Activated naive CD4-positive, alpha-beta T cell treated with anti-CD3 and anti-CD28 coated beads, Interleukin-2, amount 10 ng/mL, durations not matched to agents 7 days and 5 days (primary cell): Measurements from ENCODE around the gene MT1HL1.
"Not testable (repeated sequence)": the region's sequence is repeated elsewhere in the genome, so short reads cannot be mapped to it uniquely, and the experiment has no call there.

Experiments
- CTCF ChIA-PET: fragments of 350-600 bp; sonication (Branson Sonifier 250); formaldehyde crosslinking; loops from one replicate; lab custom pipeline; 2021; ENCODE audit warnings: antibody characterized with exemption; lab: Charles Lee
- DNase-seq: peaks from one replicate; pipeline ENCODE4 v3.0.0-alpha.2; 2020
- H3K27ac Mint-ChIP-seq: one replicate; pipeline ENCODE4 v1.8.0; 2021; ENCODE audit warnings: mild to moderate bottlenecking, moderate library complexity, mixed read lengths
- H3K27me3 Mint-ChIP-seq: one replicate; pipeline ENCODE4 v1.8.0; 2021; ENCODE audit warnings: mild to moderate bottlenecking, mixed read lengths
- H3K36me3 Mint-ChIP-seq: one replicate; pipeline ENCODE4 v1.8.0; 2021; ENCODE audit warnings: mixed read lengths
- H3K4me1 Mint-ChIP-seq: one replicate; pipeline ENCODE4 v1.8.0; 2021; ENCODE audit warnings: mixed read lengths
- H3K4me3 Mint-ChIP-seq: one replicate; pipeline ENCODE4 v1.8.0; 2021; ENCODE audit warnings: mild to moderate bottlenecking, moderate library complexity, mixed read lengths
- H3K9me3 Mint-ChIP-seq: one replicate; pipeline ENCODE4 v1.8.0; 2021; ENCODE audit warnings: mixed read lengths

Gene MT1HL1

DNA sequence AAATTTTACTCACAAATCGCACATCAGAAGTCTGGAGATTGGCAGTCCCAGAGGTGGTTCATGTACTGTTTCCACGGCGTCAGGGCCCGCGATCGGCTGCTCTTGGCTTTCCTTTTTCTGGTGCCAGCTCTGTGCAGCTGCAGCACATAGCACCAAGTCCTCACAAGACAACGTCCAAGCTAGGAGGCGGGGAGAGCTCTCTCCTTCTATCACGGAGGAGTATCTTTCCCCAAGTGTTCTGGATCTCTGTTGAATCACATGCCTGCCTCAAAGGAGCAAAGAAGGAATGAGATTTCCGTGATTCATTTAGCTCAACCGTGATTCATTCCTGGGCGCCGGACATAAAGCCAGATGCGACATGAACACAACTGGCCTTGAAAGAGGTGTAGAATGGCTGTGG, 25.5 kb downstream of the MT1HL1 start:
- CTCF ChIA-PET, result no interaction called here
- no peak overlapping the region for H3K27ac Mint-ChIP-seq
- H3K27me3 Mint-ChIP-seq, result no peaks in the 10 kb centered on the region
- no peak overlapping the region for H3K4me3 Mint-ChIP-seq
- H3K9me3 Mint-ChIP-seq, result no peaks in the 10 kb centered on the region
- no peak for DNase-seq
- no peaks in the 10 kb centered on the region for H3K4me1 Mint-ChIP-seq
- H3K36me3 Mint-ChIP-seq, result no peaks in the 10 kb centered on the region

GRCh38 chr1:236975461-236975860, 28.8 kb downstream of the MT1HL1 start:
- CTCF ChIA-PET, result no interaction called here
- Mint-ChIP-seq H3K4me1 (no peaks in the 10 kb centered on the region), H3K27me3 (no peaks in the 10 kb centered on the region), H3K9me3 (no peaks in the 10 kb centered on the region), H3K27ac (no peak overlapping the region), H3K4me3 (no peak overlapping the region), H3K36me3 (no peaks in the 10 kb centered on the region)
- DNase-seq, result no peak

DNA sequence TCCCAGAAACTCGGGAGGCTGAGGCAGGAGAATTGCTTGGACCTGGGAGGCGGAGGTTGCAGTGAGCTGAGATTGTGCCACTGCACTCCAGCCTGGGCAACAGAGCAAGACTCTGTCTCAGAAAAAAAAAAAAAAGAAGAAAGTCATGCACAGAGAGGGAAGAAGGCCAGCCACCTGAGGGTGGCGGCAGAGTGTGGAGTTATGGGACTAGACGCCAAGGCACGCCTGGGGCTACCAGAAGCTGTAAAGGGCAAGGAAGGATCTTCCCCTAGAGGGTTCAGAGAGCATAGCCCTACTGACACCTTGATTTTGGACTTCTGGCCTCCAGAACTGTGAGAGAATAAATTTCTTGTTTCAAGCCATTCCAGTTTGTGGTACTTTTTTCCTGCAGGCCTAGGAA, 30.2 kb downstream of the MT1HL1 start:
- H3K4me3 Mint-ChIP-seq, DNase-seq, H3K27me3 Mint-ChIP-seq, CTCF ChIA-PET, H3K36me3 Mint-ChIP-seq, H3K4me1 Mint-ChIP-seq, H3K9me3 Mint-ChIP-seq, H3K27ac Mint-ChIP-seq: not testable (repeated sequence)

DNA sequence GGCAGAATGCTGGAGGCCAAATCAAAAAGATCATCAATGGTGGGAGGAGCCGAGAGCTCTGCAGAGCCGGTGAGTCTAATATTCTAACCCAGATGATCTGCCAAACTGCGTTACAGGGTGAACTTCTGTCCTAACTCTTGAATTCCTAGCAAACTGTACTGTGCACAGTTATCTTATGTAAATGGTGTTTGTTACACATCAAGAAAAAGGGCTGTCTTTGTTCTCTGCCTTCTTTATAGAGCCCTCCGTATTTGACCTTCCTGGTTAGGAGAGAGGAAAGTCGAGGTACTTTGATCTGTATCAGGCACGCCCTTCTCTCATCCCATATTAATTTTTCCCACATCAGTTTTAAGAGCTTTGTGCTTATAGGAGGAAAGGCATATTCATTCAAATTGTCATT, 37.6 kb downstream of the MT1HL1 start:
- Mint-ChIP-seq H3K9me3 (peaks cover 4% of the 10 kb centered on the region), H3K27me3 (no peaks in the 10 kb centered on the region), H3K36me3 (no peaks in the 10 kb centered on the region), H3K4me3 (no peak overlapping the region), H3K27ac (no peak overlapping the region), H3K4me1 (no peaks in the 10 kb centered on the region)
- DNase-seq, result no peak
- CTCF ChIA-PET, result no interaction called here

GRCh38 chr1:236963920-236964319, 40.3 kb downstream of the MT1HL1 start:
- Mint-ChIP-seq H3K4me1 (no peaks in the 10 kb centered on the region), H3K4me3 (no peak overlapping the region), H3K36me3 (no peaks in the 10 kb centered on the region), H3K9me3 (peaks cover 16% of the 10 kb centered on the region), H3K27ac (no peak overlapping the region), H3K27me3 (peaks cover 3% of the 10 kb centered on the region)
- CTCF ChIA-PET, result no interaction called here
- DNase-seq, result no peak

DNA sequence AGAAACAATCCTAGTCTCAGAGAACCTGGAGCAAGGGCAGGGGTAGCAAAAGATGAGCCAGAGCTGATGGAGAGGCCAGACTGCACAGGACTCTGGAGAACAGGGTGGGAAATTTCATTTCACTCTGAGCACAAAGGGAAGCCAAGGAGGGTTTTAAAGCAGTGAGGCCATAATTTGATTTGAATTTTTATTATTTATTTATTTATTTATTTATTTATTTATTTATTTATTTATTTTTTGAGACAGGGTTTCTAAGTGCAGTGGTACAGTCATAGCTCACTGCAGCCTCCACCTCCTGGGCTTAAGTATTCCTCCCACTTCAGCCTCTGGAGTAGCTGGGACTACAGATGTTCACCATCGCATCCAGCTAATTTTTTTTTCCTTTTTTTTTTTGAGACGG, 45.1 kb downstream of the MT1HL1 start:
- Mint-ChIP-seq H3K9me3 (peaks cover 20% of the 10 kb centered on the region), H3K27ac (no peak overlapping the region), H3K27me3 (peaks cover 3% of the 10 kb centered on the region)

DNA sequence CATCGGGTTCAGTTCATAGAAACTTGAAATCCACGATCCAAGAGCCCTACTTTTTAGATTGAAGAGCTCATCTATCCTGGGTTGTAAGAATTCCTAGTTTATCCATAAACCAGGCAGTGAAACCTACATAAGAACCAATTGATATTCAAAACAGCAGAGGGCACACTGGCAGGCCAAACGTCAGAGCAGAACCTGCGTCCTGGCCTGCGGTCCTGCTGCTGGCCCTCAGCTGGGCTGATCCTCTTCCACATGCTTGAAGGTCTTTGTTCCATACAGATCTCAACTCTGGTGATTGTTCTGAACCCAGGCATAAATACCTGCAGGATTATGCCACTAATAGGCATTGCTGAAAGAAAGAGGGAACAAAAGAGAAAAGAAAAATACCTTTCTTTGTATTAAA, 47.0 kb downstream of the MT1HL1 start:
- Mint-ChIP-seq H3K27me3 (peaks cover 3% of the 10 kb centered on the region), H3K4me1 (no peaks in the 10 kb centered on the region), H3K27ac (no peak overlapping the region), H3K9me3 (peaks cover 18% of the 10 kb centered on the region), H3K36me3 (no peaks in the 10 kb centered on the region), H3K4me3 (no peak overlapping the region)
- CTCF ChIA-PET, result interaction anchor here (0.6 kb wide), 1 partner anchor 14 kb away, joined by 4 read pairs; no protein-coding TSS in a partner anchor
- DNase-seq, result no peak

More for the DNA sequence above, 45.1 kb downstream of the MT1HL1 start:
- no peaks in the 10 kb centered on the region for H3K4me1 Mint-ChIP-seq
- no peaks in the 10 kb centered on the region for H3K36me3 Mint-ChIP-seq
- no peak overlapping the region for H3K4me3 Mint-ChIP-seq
- DNase-seq, result no peak
- CTCF ChIA-PET, result no interaction called here
